GM21825 (cell line): ENCODE data around the gene EXOG.
"Not testable (repeated sequence)": the region's sequence is repeated elsewhere in the genome, so short reads cannot be mapped to it uniquely, and the experiment has no call there.

Experiments
- ATAC-seq: cut with Tn5 transposase; IDR thresholded peaks from one replicate; pipeline ENCODE4 v1.9.1; 2021; ENCODE audit warnings: mild to moderate bottlenecking, moderate library complexity; ENCODE audit not compliant: unreplicated experiment

Gene EXOG

GRCh38 chr3:38561746-38562466 lies 65.8 kb downstream of the EXOG start:
- ATAC-seq, result no peak

GRCh38 chr3:38562467-38562925 lies 66.4 kb downstream of the EXOG start:
- no peak for ATAC-seq

GRCh38 chr3:38563070-38563885 lies 67.1 kb downstream of the EXOG start:
- ATAC-seq, result no peak

- ATAC-seq, result no peak
Observed at GRCh38 chr3:38563886-38564270, 67.7 kb downstream of the EXOG start.

- no peak for ATAC-seq
Observed at GRCh38 chr3:38564631-38565338, 68.6 kb downstream of the EXOG start.

GRCh38 chr3:38565339-38566214 lies 69.4 kb downstream of the EXOG start:
- no peak for ATAC-seq

- ATAC-seq, result no peak
Observed at GRCh38 chr3:38566215-38566528, 70.0 kb downstream of the EXOG start.

GRCh38 chr3:38566794-38567193 lies 70.7 kb downstream of the EXOG start:
- not testable (repeated sequence) for ATAC-seq

GRCh38 chr3:38567498-38567897 lies 71.4 kb downstream of the EXOG start:
- no peak for ATAC-seq

- no peak for ATAC-seq
Observed at GRCh38 chr3:38573111-38573510, 77.0 kb downstream of the EXOG start.

GRCh38 chr3:38573556-38573955 lies 77.4 kb downstream of the EXOG start:
- ATAC-seq, result no peak

GRCh38 chr3:38574411-38575278 lies 78.5 kb downstream of the EXOG start:
- ATAC-seq, result no peak

GRCh38 chr3:38575279-38575843 lies 79.2 kb downstream of the EXOG start:
- no peak for ATAC-seq
